ENCODE measurements around the gene PARD3B. TPM values are rescaled to one million over a fixed set of nuclear protein-coding genes. Genes with fewer than 3 reads are reported as not detected.

Gene PARD3B
- polyA plus RNA-seq, 1 donor = 37.4 TPM

- no peak for DNase-seq
Observed at GRCh38 chr2:205501826-205502225, 956.6 kb downstream of the PARD3B start.

- no peak for DNase-seq
Observed at GRCh38 chr2:205505371-205505770, 960.1 kb downstream of the PARD3B start.

GRCh38 chr2:205509655-205510054, 964.4 kb downstream of the PARD3B start:
- no peak for DNase-seq

- DNase-seq = no peak
Observed at GRCh38 chr2:205510345-205510744, 965.1 kb downstream of the PARD3B start.

DNA sequence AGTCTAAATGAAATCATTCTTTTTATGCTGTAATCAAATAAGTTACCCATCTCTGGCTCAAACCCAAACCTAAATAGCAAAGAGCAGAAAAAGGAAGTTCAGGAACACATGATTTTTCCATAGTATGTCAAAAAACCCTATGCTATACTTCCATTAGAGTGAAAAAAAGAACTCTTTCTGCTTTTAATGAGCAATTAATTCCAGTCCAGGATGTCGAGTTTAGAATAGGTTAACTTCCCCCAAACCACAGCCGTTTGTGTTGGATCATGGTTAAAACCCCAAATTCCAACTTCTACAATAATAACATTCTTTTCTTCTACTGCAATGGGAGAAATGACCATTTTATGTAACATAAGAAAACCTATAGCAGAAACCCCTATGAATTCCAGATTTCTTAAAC, 965.9 kb downstream of the PARD3B start:
- no peak for DNase-seq

GRCh38 chr2:205511641-205512040, 966.4 kb downstream of the PARD3B start:
- DNase-seq = no peak

- DNase-seq = no peak
Observed at GRCh38 chr2:205520311-205520710, 975.0 kb downstream of the PARD3B start.

GRCh38 chr2:205524656-205525055, 979.4 kb downstream of the PARD3B start:
- DNase-seq = no peak

- DNase-seq = no peak
Observed at GRCh38 chr2:205527801-205528200, 982.5 kb downstream of the PARD3B start.

GRCh38 chr2:205531072-205531471, 985.8 kb downstream of the PARD3B start:
- DNase-seq = no peak

GRCh38 chr2:205531489-205532148, 986.3 kb downstream of the PARD3B start:
- DNase-seq = no peak

DNA sequence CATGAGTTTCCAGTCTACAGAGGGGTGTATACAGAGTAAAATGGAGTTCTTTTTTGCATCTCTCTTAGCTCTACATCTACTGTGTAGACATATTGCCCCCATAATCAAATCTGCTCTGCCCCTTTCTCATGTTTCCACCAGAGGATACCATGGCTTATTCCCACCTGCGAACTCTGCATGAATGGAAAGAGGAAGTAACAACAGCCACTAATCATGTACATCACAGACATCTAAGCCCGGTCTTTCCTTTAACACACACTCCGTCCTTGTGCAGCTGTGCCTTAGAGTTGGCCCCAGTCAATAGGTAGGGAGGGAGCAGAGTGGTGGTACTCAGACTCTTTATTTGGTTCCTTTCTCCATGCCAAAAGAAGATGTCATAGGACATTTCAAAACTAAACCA, 989.7 kb downstream of the PARD3B start:
- no peak for DNase-seq

- DNase-seq = no peak
Observed at GRCh38 chr2:205539603-205540002, 994.3 kb downstream of the PARD3B start.

- no peak for DNase-seq
Observed at GRCh38 chr2:205540036-205540435, 994.8 kb downstream of the PARD3B start.

- no peak for DNase-seq
Observed at GRCh38 chr2:205543262-205543843, 998.1 kb downstream of the PARD3B start.

DNA sequence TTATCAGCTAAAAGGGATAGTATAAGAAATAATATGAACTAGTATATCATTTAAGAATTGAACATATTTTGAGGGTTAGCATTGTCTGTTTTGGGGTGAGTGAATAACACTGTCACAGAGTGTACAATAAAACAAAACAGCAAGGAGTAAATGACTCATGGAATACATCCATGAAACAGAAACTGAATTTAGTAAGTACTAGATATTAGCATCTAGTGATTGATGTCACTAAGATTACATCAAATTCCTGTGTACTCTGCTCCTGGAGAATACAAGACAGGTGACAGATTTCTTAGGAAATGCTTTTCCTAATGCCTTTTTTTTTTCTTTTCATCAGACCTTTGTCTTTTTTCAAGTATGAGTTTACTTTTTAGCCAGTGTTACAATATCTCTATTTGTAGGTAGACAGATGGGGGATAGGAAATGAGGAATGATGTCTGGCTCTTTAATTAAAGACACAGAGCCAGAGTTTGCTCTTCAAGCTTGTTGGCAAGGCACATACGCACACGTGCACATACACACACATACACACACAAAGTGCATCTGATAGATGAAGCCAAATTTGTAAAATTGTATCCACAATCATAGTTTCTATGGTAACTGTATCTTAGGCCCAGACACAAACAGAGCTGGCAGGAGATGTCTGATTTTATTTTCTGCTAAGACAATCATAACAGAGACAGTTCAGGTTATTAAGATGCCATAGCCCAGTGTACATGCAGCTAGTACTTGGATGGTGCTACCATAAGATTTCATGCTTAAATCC, 998.8 kb downstream of the PARD3B start:
- DNase-seq = no peak

DNA sequence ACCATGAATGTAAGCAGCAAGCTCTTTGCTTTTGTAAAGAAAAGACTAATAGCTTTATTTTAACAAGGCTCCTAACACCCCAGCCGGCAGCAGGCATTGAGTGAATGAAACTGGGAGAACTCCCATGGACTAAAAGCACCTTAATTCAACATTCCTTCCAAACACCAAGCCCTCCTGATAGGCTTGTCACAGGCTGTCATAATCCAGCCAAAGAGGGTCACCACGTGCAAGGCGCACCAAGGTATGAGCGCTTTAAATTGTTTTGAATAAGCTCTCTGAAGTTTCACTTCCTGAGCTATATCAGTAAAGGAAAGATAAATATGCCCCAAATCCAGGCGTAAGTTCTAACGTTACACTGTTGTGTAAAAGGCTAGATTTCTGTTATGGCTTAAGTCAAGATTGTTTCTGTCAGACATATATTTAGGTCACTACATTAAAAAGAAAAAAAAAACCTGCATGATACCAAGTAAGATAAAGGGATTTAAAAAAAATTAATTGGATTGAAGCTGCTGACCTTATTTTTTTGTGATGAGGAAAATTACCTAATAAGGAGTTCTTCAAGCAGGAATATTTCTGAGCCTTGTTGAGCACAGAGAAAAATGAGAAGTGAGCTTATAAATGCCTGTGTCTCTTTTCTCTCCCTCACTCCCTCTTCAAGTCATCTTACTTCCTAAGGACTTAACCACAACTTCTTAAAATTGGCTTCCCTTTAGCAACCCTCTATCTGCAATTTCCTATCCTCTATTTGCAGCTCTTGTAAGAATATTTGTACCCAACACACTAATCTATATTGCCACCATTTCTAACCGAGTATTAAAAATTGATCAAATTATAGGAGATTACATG, 1000.9 kb downstream of the PARD3B start:
- DNase-seq = no peak

GRCh38 chr2:205555566-205556230, 1010.4 kb downstream of the PARD3B start:
- DNase-seq = no peak

- DNase-seq = no peak
Observed at GRCh38 chr2:205556357-205556756, 1011.1 kb downstream of the PARD3B start.

DNA sequence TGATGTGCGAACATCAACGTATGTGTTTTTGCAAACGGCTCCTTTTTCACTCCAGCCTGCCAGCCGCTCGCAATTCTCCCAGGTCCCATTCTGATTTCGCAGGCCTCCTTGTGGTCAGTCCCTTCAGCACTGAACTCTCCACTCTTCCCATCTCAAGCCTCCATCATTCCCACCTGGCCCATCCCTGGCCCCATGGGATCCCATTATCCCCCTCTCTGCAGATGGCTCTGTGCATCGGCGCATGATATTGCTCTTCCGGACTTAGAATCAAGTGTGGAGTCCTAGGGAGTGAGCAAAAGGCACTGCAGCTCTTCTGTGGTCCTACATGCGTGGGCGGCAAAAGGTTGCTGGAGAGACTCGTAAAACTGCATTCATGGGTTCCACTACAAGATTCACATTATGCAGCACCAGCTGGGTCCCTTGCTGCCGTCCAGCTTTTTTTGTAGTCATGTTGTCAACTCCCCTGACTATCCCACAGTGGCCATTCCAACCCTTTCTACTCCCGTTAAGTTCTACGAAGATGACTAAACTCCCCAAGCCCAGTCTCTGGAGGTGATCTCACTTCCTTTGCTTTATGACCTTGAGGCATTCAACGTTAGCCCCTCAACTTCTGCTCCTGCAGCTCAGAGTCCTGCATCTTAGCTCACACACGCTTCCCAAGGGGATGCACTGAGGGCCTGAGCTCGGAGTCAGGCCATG, 1011.7 kb downstream of the PARD3B start:
- DNase-seq = no peak

- DNase-seq = no peak
Observed at GRCh38 chr2:205557873-205558272, 1012.6 kb downstream of the PARD3B start.

Measured in left kidney (tissue), 2 donors.